UCSD-AML1 (cell line): Measurements from ENCODE around the gene FAM107B.

Experiments
- DNase-seq: peaks from one replicate; lab custom pipeline; 2025; ENCODE audit not compliant: unreplicated experiment; lab: John Stamatoyannopoulos, UW

The FAM107B gene

GRCh38 chr10:14476006-14476405 lies 298.7 kb downstream of the FAM107B start:
- no peak for DNase-seq

DNA sequence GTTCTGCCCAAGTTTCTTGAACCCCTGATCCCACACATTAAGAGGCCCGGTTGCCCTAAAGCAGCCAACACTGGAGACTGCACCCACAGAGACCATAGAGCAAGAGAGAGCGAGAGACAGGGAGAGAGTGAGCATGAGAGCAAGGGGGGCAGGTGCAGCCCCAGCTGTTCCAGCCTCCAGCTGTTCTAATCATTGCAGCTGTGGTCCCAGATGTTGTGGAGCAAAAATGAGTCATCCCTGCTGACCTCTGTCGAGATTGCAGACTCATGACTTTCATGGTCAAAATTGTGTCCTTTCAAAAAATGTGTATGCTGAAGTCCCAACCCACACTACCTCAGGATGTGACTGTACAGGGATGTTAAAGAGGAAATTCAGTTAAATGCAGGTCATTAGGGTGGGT lies 300.0 kb downstream of the FAM107B start:
- no peak for DNase-seq

GRCh38 chr10:14470920-14471319 lies 303.8 kb downstream of the FAM107B start:
- DNase-seq = no peak

GRCh38 chr10:14468726-14469125 lies 306.0 kb downstream of the FAM107B start:
- no peak for DNase-seq
